GM23248 (cell line): ENCODE measurements around the gene NME3. TPM values are rescaled to one million over a fixed set of nuclear protein-coding genes. Genes with fewer than 3 reads are reported as not detected.

Experiments
- DNase-seq: peaks from one replicate; pipeline ENCODE4 v3.0.0-alpha.2; 2015
- H2AFZ ChIP-seq: fragments of 200-600 bp; sonication (generic); 2 replicates; pipeline ENCODE4 v1.6.1; 2016; ENCODE audit warnings: antibody characterized with exemption
- H3F3A ChIP-seq: fragments of 200-600 bp; sonication (generic); 2 replicates; pipeline ENCODE4 v1.6.1; 2016; ENCODE audit warnings: mild to moderate bottlenecking, antibody characterized with exemption, mixed run types; ENCODE audit not compliant: insufficient read depth
- H3K27ac ChIP-seq: fragments of 200-600 bp; sonication (generic); 2 replicates; pipeline ENCODE4 v1.5.1; 2016; ENCODE audit warnings: mild to moderate bottlenecking
- H3K27me3 ChIP-seq: fragments of 200-600 bp; sonication (generic); replicated peaks from 2 replicates; pipeline ENCODE4 v1.6.1; 2016; ENCODE audit warnings: mild to moderate bottlenecking; ENCODE audit not compliant: insufficient read depth
- H3K36me3 ChIP-seq: fragments of 200-600 bp; sonication (generic); 2 replicates; pipeline ENCODE4 v1.6.1; 2016; ENCODE audit warnings: low read depth, mild to moderate bottlenecking
- H3K4me1 ChIP-seq: fragments of 200-600 bp; sonication (generic); 2 replicates; pipeline ENCODE4 v1.6.1; 2016; ENCODE audit warnings: mild to moderate bottlenecking; ENCODE audit not compliant: insufficient read depth
- H3K4me2 ChIP-seq: fragments of 200-600 bp; sonication (generic); one replicate; pipeline ENCODE4 v1.6.1; 2016; ENCODE audit warnings: mild to moderate bottlenecking; ENCODE audit not compliant: unreplicated experiment
- H3K4me3 ChIP-seq: fragments of 200-600 bp; sonication (generic); 2 replicates; pipeline ENCODE4 v1.5.1; 2016; ENCODE audit warnings: mild to moderate bottlenecking
- H3K79me2 ChIP-seq: fragments of 200-600 bp; sonication (generic); 2 replicates; pipeline ENCODE4 v1.6.1; 2016; ENCODE audit warnings: mild to moderate bottlenecking; ENCODE audit not compliant: insufficient read depth
- H3K9ac ChIP-seq: fragments of 200-600 bp; sonication (generic); 2 replicates; pipeline ENCODE4 v1.6.1; 2016; ENCODE audit warnings: mild to moderate bottlenecking
- H3K9me2 ChIP-seq: fragments of 200-600 bp; sonication (generic); 2 replicates; pipeline ENCODE4 v1.6.1; 2016; ENCODE audit warnings: mixed run types, mild to moderate bottlenecking, moderate library complexity; ENCODE audit not compliant: insufficient read depth
- H3K9me3 ChIP-seq: fragments of 200-600 bp; sonication (generic); one replicate; pipeline ENCODE4 v1.6.1; 2017; ENCODE audit warnings: low read depth
- H4K20me1 ChIP-seq: fragments of 200-600 bp; sonication (generic); 2 replicates; pipeline ENCODE4 v1.6.0; 2016; ENCODE audit not compliant: insufficient read depth
- EZH2 ChIP-seq: fragments of 200-600 bp; sonication (generic); IDR thresholded peaks from 2 replicates; pipeline ENCODE4 v1.6.1; 2018; ENCODE audit warnings: antibody characterized with exemption, mild to moderate bottlenecking; ENCODE audit not compliant: insufficient read depth, poor library complexity, severe bottlenecking
- EZH2phosphoT487 ChIP-seq: fragments of 200-600 bp; sonication (generic); IDR thresholded peaks from 2 replicates; pipeline ENCODE4 v1.6.1; 2018; ENCODE audit warnings: antibody characterized with exemption, moderate library complexity, mild to moderate bottlenecking, low read depth; ENCODE audit not compliant: insufficient read depth
- WGBS, 2 experiments: methylation state at CpG; one replicate each; pipeline ENCODE4 v1.1.6; 2015 to 2017; ENCODE audit warnings: low lambda C conversion rate in 2 of 2, low coverage in 1 of 2; ENCODE audit errors: missing lambda C conversion rate in 2 of 2; 5-methylcytosine and 5-hydroxymethylcytosine counted together
- in situ Hi-C: fragments of 300-500 bp; cut with MboI; formaldehyde crosslinking; loops from 2 replicates; pipeline ENCODE4 v1.15.0; 2020
- polyA plus RNA-seq: library from polyadenylated mRNA; unstranded; fragments of >200 nt; fragmentation: Nextera tagmentation; extraction: Ambion mirVana; gene quantifications from 2 replicates; pipeline ENCODE4 v1.2.1, GENCODE V29; 2016
- total RNA-seq: library from RNA; depleted of rRNA; stranded (reverse); fragments of >200 nt; shearing (Covaris generic); gene quantifications from 2 replicates; pipeline ENCODE4 v1.2.3, GENCODE V29; 2014

Gene NME3
- total and polyA plus RNA-seq, 2 experiments from 2014 or later: 45.3 to 55.4 TPM

GRCh38 chr16:1816396-1817275 is 45.3 kb upstream of the NME3 start:
- in situ Hi-C loops: no loop called here
- H4K20me1 ChIP-seq: no peaks in the 10 kb centered on the region
- no peak for DNase-seq

DNA sequence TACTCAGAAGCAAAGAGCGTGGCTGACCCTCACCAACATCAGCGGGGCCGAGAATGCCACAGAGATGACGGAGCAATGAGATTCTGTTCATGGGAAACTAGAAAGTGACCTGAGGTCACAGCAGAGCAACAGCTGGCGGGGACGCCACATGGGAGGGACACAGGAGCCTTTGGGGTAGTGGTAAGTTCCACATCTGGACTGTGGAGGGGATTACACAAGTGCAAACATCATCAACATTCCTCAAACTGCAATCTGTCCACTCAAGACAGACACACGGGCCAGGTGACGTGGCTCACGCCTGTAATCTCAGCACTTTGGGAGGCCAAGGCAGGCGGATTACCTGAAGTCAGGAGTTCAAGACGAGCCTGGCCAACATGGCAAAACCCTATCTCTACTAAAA is 44.1 kb upstream of the NME3 start:
- no peaks in the 10 kb centered on the region for H3K9me2 ChIP-seq
- no peak overlapping the region for H3K9ac ChIP-seq
- no peaks in the 10 kb centered on the region for H3K79me2 ChIP-seq
- no peak overlapping the region for H2AFZ ChIP-seq
- H3K27me3 ChIP-seq: no peaks in the 10 kb centered on the region
- H3K36me3 ChIP-seq: no peaks in the 10 kb centered on the region; the same call in 1 of the 2 replicates
- H3K4me3 ChIP-seq: no peak overlapping the region
- H3K4me2 ChIP-seq: no peak overlapping the region
- H3F3A ChIP-seq: peaks cover 7% of the 10 kb centered on the region
- no peaks in the 10 kb centered on the region for H3K9me3 ChIP-seq
- in situ Hi-C loops: no loop called here
- no peak for DNase-seq
- no peaks in the 10 kb centered on the region for H4K20me1 ChIP-seq
- 89 to 90% methylated on average over 11 of the region's 11 CpGs for WGBS, 2 experiments
- H3K4me1 ChIP-seq: no peaks in the 10 kb centered on the region
- no peak for TF ChIP-seq EZH2phosphoT487
- no peak for TF ChIP-seq EZH2
- H3K27ac ChIP-seq: no peak overlapping the region

More at GRCh38 chr16:1816396-1817275, 45.3 kb upstream of the NME3 start:
- Histone ChIP-seq H3K79me2 (no peaks in the 10 kb centered on the region), H3K27me3 (no peaks in the 10 kb centered on the region), H3K4me2 (no peak overlapping the region), H3K4me3 (no peak overlapping the region), H3K36me3 (no peaks in the 10 kb centered on the region; the same call in 1 of the 2 replicates), H3K27ac (no peak overlapping the region), H3K4me1 (no peaks in the 10 kb centered on the region), H3K9me3 (no peaks in the 10 kb centered on the region), H3F3A (peaks cover 7% of the 10 kb centered on the region), H3K9ac (no peak overlapping the region), H2AFZ (no peak overlapping the region), H3K9me2 (no peaks in the 10 kb centered on the region)
- WGBS, 2 experiments: 91 to 92% methylated on average over 35 to 40 of the region's 40 CpGs
- TF ChIP-seq EZH2phosphoT487 (no peak), EZH2 (no peak)

GRCh38 chr16:1812732-1813163 is 41.4 kb upstream of the NME3 start:
- peak; percentile 80 for DNase-seq
- 32 to 33% methylated on average over 17 of the region's 17 CpGs for WGBS, 2 experiments
- Histone ChIP-seq H3K4me1 (no peaks in the 10 kb centered on the region), H4K20me1 (no peaks in the 10 kb centered on the region), H3K4me3 (no peak overlapping the region), H3K27ac (no peak overlapping the region), H2AFZ (no peak overlapping the region), H3K27me3 (no peaks in the 10 kb centered on the region), H3K9ac (no peak overlapping the region), H3K9me3 (no peaks in the 10 kb centered on the region), H3K79me2 (no peaks in the 10 kb centered on the region), H3K36me3 (no peaks in the 10 kb centered on the region; the same call in 1 of the 2 replicates), H3F3A (peaks cover 7% of the 10 kb centered on the region), H3K4me2 (peak overlapping the region; percentile 14), H3K9me2 (no peaks in the 10 kb centered on the region)
- TF ChIP-seq EZH2phosphoT487 (no peak), EZH2 (no peak)
- in situ Hi-C loops: no loop called here

- no peaks in the 10 kb centered on the region for H3K9me2 ChIP-seq
- no peaks in the 10 kb centered on the region for H3K9me3 ChIP-seq
- H3K27ac ChIP-seq: no peak overlapping the region
- H3K9ac ChIP-seq: no peak overlapping the region
- H3K79me2 ChIP-seq: no peaks in the 10 kb centered on the region
- no peak overlapping the region for H3K4me3 ChIP-seq
- WGBS, 2 experiments: 89 to 93% methylated on average over 12 to 16 of the region's 16 CpGs
- no peak overlapping the region for H2AFZ ChIP-seq
- H3K27me3 ChIP-seq: no peaks in the 10 kb centered on the region
- H4K20me1 ChIP-seq: no peaks in the 10 kb centered on the region
- in situ Hi-C loops: no loop called here
- no peak for DNase-seq
- no peaks in the 10 kb centered on the region for H3K36me3 ChIP-seq
- H3K4me1 ChIP-seq: no peaks in the 10 kb centered on the region
- TF ChIP-seq EZH2 (no peak), EZH2phosphoT487 (no peak)
- no peak overlapping the region for H3K4me2 ChIP-seq
- peaks cover 7% of the 10 kb centered on the region for H3F3A ChIP-seq
Observed at GRCh38 chr16:1810536-1810935, 39.2 kb upstream of the NME3 start.
